CD4-positive, alpha-beta T cell treated with Interleukin-12 subunit alpha and Interleukin-12 subunit beta, for 1 hour (primary cell): ENCODE measurements around the gene NR4A3.

ENCODE experiments used
- DNase-seq: peaks from one replicate; pipeline ENCODE4 v3.0.0-alpha.2; 2020

Gene NR4A3

GRCh38 chr9:99816392-99816791 is 5.3 kb upstream of the NR4A3 start:
- DNase-seq: no peak

GRCh38 chr9:99818500-99818899 is 3.2 kb upstream of the NR4A3 start:
- DNase-seq: no peak

- peak; percentile 96 for DNase-seq
These were observed 2.4 kb upstream of the NR4A3 start for GRCh38 chr9:99819123-99819855.

GRCh38 chr9:99819856-99820684 is 1.6 kb upstream of the NR4A3 start:
- DNase-seq: peak; percentile 94

GRCh38 chr9:99820685-99821395 is 845 bp upstream of the NR4A3 start:
- DNase-seq: peak; percentile 58

- peak; percentile 66 for DNase-seq
These were observed 572 bp downstream of the NR4A3 start for GRCh38 chr9:99822109-99822805.

GRCh38 chr9:99822806-99823591 is 1.3 kb downstream of the NR4A3 start:
- DNase-seq: no peak

- DNase-seq: peak; percentile 60
These were observed 2.1 kb downstream of the NR4A3 start for GRCh38 chr9:99823681-99824377.

- peak; percentile 72 for DNase-seq
These were observed 2.9 kb downstream of the NR4A3 start for GRCh38 chr9:99824378-99825171.

GRCh38 chr9:99825172-99826046 is 3.7 kb downstream of the NR4A3 start:
- DNase-seq: no peak

- DNase-seq: no peak
These were observed 4.9 kb downstream of the NR4A3 start for GRCh38 chr9:99826579-99826978.

- DNase-seq: no peak
These were observed 5.6 kb downstream of the NR4A3 start for GRCh38 chr9:99827244-99827643.

GRCh38 chr9:99828054-99828416 is 6.3 kb downstream of the NR4A3 start:
- DNase-seq: no peak

GRCh38 chr9:99828417-99829176 is 6.9 kb downstream of the NR4A3 start:
- DNase-seq: no peak

- no peak for DNase-seq
These were observed 10.3 kb downstream of the NR4A3 start for GRCh38 chr9:99831857-99832557.

GRCh38 chr9:99832558-99832864 is 10.8 kb downstream of the NR4A3 start:
- DNase-seq: no peak

GRCh38 chr9:99833735-99834134 is 12.1 kb downstream of the NR4A3 start:
- no peak for DNase-seq

- no peak for DNase-seq
These were observed 12.8 kb downstream of the NR4A3 start for GRCh38 chr9:99834474-99834873.
